Hepatic stellate cell (primary cell): ENCODE measurements around the gene NPAS3.

Experiments
- DNase-seq: peaks from one replicate; pipeline ENCODE4 v3.0.0; 2011; ENCODE audit warnings: low spot score

The NPAS3 gene

DNA sequence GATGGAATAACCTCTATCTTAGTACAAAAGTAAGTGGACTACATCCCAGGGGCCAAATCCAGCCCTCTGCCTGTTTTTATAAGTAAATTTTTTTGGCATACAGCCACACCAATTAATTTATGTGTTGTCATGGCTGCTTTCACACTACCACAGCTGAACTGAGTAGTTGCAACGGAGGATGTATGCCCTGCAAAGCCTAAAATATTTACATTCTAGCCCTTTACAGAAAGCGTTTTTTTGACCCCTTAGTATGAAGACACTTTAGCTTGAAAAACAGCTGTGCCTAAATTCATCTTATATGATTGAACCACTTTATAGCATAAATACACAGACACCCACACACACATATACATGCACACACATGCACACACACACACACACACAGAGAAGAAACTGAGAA is 510.6 kb downstream of the NPAS3 start:
- DNase-seq = no peak

GRCh38 chr14:33449703-33450395 is 511.2 kb downstream of the NPAS3 start:
- DNase-seq = no peak

GRCh38 chr14:33450416-33450815 is 511.7 kb downstream of the NPAS3 start:
- no peak for DNase-seq

GRCh38 chr14:33451211-33451610 is 512.5 kb downstream of the NPAS3 start:
- DNase-seq = no peak

- no peak for DNase-seq
These were observed 514.3 kb downstream of the NPAS3 start for GRCh38 chr14:33452995-33453394.

GRCh38 chr14:33454022-33454595 is 515.4 kb downstream of the NPAS3 start:
- DNase-seq = no peak

- no peak for DNase-seq
These were observed 516.0 kb downstream of the NPAS3 start for GRCh38 chr14:33454707-33455106.

DNA sequence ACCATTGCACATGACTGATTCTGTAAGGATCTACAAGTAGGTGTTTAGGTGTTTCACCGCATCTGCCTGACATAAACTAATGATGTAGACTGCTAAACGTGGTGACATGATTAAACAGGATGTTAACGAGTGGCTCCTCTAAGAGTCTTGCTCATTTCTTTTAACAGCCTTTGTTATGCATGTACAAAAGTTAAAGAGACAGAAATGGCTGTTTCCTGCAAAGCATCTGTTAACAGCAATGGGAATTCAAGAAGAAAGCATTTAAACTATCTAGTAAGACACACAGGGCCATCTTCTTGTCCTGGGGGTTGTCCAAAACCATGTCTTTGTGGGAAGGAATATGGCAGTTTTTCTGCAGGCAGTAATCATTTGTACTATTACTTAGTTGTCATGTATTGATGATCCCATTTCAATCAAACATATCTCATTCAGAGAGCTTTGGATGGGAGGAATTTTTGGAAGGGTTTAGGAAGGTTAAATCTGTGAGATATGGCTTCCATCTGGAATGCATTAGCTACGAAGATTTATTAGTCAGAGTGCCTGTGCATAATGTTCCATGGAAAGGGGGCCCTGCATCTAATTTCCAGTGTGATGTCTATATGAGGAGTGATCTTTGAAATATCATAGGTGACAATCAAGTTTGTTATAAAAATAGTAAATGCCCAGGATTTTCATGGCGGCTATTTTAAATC is 517.1 kb downstream of the NPAS3 start:
- no peak for DNase-seq

- no peak for DNase-seq
These were observed 518.3 kb downstream of the NPAS3 start for GRCh38 chr14:33457021-33457420.

DNA sequence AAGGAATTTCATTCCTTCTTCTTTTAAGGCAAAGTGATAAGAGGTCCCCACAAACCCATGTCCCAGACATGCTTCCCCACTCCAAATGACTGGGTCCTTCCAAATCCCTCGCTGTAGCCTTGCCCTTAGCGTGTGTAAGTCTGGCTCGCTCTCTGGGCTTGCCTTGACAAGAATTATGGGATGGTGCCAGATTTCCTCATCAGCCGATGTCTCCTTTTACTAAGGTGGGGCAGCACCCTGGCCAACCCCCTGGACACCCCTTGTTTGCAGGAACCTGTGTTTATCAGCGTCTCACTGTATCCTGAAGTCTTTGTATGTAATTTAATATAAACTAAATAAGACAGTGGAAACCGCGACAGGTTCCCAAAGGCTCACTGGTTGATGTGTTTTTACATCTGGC is 518.9 kb downstream of the NPAS3 start:
- DNase-seq = no peak

- DNase-seq = no peak
These were observed 521.5 kb downstream of the NPAS3 start for GRCh38 chr14:33460164-33460563.

DNA sequence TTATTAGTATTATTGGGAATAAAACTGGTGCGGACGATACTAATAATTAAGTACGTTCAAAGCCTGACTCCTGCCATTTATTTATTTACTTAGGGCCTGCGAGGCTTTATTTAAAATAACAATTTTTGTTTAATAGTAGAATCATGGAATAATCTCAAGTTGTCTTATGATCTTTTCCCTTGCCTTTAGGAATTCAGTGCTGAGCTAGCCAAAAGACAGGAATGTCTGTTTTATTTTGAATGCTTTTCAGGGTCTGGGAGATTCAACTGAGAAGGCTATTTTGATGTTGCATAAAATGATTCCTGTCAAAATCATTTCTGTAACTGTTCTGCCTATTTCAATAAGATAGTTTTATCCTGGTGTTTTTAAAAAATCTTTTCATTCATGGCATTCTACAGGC is 522.4 kb downstream of the NPAS3 start:
- no peak for DNase-seq

- DNase-seq = no peak
These were observed 525.1 kb downstream of the NPAS3 start for GRCh38 chr14:33463731-33464130.

GRCh38 chr14:33464254-33464962 is 525.7 kb downstream of the NPAS3 start:
- no peak for DNase-seq

GRCh38 chr14:33465846-33466700 is 527.4 kb downstream of the NPAS3 start:
- DNase-seq = no peak

DNA sequence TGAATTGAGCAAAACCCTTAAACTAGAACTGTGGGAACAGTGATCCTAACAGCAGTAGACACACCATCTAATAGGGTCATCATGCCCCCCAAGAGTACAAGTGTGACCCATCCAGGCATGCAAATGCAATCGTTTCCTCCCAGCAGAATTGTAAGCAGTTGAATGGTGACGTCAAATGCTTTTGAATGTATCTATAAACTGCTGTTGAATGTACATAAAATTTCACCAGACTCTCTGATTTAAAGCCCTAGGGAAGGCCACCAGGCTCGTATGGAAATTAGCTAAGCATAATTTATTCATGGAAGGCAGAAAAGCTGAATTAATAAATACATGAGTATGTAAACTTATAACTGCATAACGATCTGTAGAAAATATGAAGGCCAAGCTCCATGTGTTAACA is 529.3 kb downstream of the NPAS3 start:
- DNase-seq = no peak

- no peak for DNase-seq
These were observed 531.2 kb downstream of the NPAS3 start for GRCh38 chr14:33469898-33470297.

- no peak for DNase-seq
These were observed 533.1 kb downstream of the NPAS3 start for GRCh38 chr14:33471776-33472175.

DNA sequence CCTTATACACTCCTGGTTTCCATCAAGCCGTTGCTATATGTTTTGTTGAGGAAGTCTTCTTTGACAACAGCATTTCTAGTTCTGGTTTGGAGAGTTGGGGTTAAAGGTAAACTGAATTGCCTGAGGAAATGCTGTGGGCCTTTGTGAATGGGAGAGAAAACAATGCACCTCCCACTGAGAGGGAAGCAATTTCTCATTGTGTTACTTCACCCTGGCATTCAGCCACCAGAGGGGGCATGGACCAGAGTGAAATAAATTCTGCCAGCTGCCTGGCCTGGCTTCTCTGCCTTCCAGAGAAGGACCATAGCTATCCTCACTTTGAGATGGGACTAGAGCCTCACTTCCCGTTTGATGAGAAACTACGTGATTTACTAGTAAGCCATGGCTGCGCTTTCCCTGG is 536.9 kb downstream of the NPAS3 start:
- DNase-seq = no peak

- no peak for DNase-seq
These were observed 539.1 kb downstream of the NPAS3 start for GRCh38 chr14:33477797-33478196.

GRCh38 chr14:33480071-33480886 is 541.6 kb downstream of the NPAS3 start:
- DNase-seq = no peak
